ENCODE measurements around the gene ASCL2. TPM values are rescaled to one million over a fixed set of nuclear protein-coding genes. Genes with fewer than 3 reads are reported as not detected.

The ASCL2 gene
- total RNA-seq, 4 donors from 2014 or later = 2.3 to 14.7 (median 3.0) TPM; not detected in 1

- intact Hi-C loops (cut with DNase I; ENCODE audit: low total_unique reads) (no loop called here), in situ Hi-C loops (cut with MboI; ENCODE audit: low pct_ligation_motif_present in 1 of 4, low pct_unique_long_range_greater_than_20kb in 1 of 4, low sequenced_read_pairs in 3 of 4) (loop anchor here in 1 of 4 donors (25.0 kb wide), 1 partner anchor 91 kb away; no protein-coding TSS in a partner anchor)
- no peak for TF ChIP-seq POLR2A (IDR thresholded peaks at IDR 0.05)
- TF ChIP-seq EP300 (IDR thresholded peaks at IDR 0.05; ENCODE audit: low read depth) = no peak
- no peak for TF ChIP-seq CTCF (IDR thresholded peaks at IDR 0.05)
- TF ChIP-seq POLR2AphosphoS5 (IDR thresholded peaks at IDR 0.05) = no peak
- Histone ChIP-seq H3K27me3 (no peaks in the 10 kb centered on the region), H3K36me3 (no peaks in the 10 kb centered on the region), H3K9me3 (peaks cover 0 to 9% of the 10 kb centered on the region in 2 donors), H3K27ac (no peak overlapping the region), H3K4me1 (no peaks in the 10 kb centered on the region), H3K4me3 (no peak overlapping the region)
- DNase-seq = no peak
- WGBS, 2 donors (ENCODE audit: low coverage in 1 of 2) = 85 to 95% methylated on average over 5 to 6 of the region's 6 CpGs
These were observed 7.6 kb upstream of the ASCL2 start for GRCh38 chr11:2277933-2278523.

- no peak for DNase-seq
- H3K27ac ChIP-seq = no peak overlapping the region
- H3K27me3 ChIP-seq = peaks cover 5% of the 10 kb centered on the region
- in situ Hi-C loops (cut with MboI; ENCODE audit: low pct_ligation_motif_present in 1 of 4, low pct_unique_long_range_greater_than_20kb in 1 of 4, low sequenced_read_pairs in 3 of 4) = loop anchor here in 1 of 4 donors (25.0 kb wide), 1 partner anchor 90 kb away; no protein-coding TSS in a partner anchor
- peaks cover 0 to 9% of the 10 kb centered on the region in 2 donors for H3K9me3 ChIP-seq
- no peaks in the 10 kb centered on the region for H3K36me3 ChIP-seq
- WGBS, 2 donors (ENCODE audit: low coverage in 1 of 2) = 64% methylated on average over 6 of the region's 6 CpGs; no CpG with 5 or more reads in 1 of the 2 donors
- H3K4me1 ChIP-seq = no peaks in the 10 kb centered on the region
- intact Hi-C loops (cut with DNase I; ENCODE audit: low total_unique reads) = no loop called here
- H3K4me3 ChIP-seq = no peak overlapping the region
- TF ChIP-seq POLR2A (IDR thresholded peaks at IDR 0.05) (no peak), EP300 (IDR thresholded peaks at IDR 0.05; ENCODE audit: low read depth) (no peak), POLR2AphosphoS5 (IDR thresholded peaks at IDR 0.05) (no peak), CTCF (IDR thresholded peaks at IDR 0.05) (no peak)
These were observed 6.6 kb upstream of the ASCL2 start for GRCh38 chr11:2277008-2277346.

- 80 to 100% methylated on average over 2 to 14 of the region's 14 CpGs for WGBS, 2 donors (ENCODE audit: low coverage in 1 of 2)
- intact Hi-C loops (cut with DNase I; ENCODE audit: low total_unique reads) (no loop called here), in situ Hi-C loops (cut with MboI; ENCODE audit: low pct_ligation_motif_present in 1 of 4, low pct_unique_long_range_greater_than_20kb in 1 of 4, low sequenced_read_pairs in 3 of 4) (loop anchor here in 1 of 4 donors (25.0 kb wide), 1 partner anchor 89 kb away; no protein-coding TSS in a partner anchor)
- Histone ChIP-seq H3K9me3 (peaks cover 0 to 9% of the 10 kb centered on the region in 2 donors), H3K27me3 (peaks cover 11% of the 10 kb centered on the region), H3K4me3 (no peak overlapping the region), H3K4me1 (no peaks in the 10 kb centered on the region), H3K36me3 (no peaks in the 10 kb centered on the region), H3K27ac (no peak overlapping the region)
- no peak for DNase-seq
- TF ChIP-seq EP300 (IDR thresholded peaks at IDR 0.05; ENCODE audit: low read depth) = no peak
- no peak for TF ChIP-seq POLR2AphosphoS5 (IDR thresholded peaks at IDR 0.05)
- no peak for TF ChIP-seq CTCF (IDR thresholded peaks at IDR 0.05)
- TF ChIP-seq POLR2A (IDR thresholded peaks at IDR 0.05) = no peak
These were observed 6.1 kb upstream of the ASCL2 start for GRCh38 chr11:2276280-2277007.
